Stimulated activated CD4-positive, alpha-beta T cell treated with anti-CD3 and anti-CD28 coated beads, Interleukin-12 subunit alpha, Interleukin-12 subunit beta, amount 100 ng/mL, for 4 hours (primary cell): Measurements from ENCODE around the gene MUC20.
"Not testable (repeated sequence)": the region's sequence is repeated elsewhere in the genome, so short reads cannot be mapped to it uniquely, and the experiment has no call there.

Source experiments
- DNase-seq: peaks from one replicate; pipeline ENCODE4 v3.0.0-alpha.2; 2020

MUC20 gene

DNA sequence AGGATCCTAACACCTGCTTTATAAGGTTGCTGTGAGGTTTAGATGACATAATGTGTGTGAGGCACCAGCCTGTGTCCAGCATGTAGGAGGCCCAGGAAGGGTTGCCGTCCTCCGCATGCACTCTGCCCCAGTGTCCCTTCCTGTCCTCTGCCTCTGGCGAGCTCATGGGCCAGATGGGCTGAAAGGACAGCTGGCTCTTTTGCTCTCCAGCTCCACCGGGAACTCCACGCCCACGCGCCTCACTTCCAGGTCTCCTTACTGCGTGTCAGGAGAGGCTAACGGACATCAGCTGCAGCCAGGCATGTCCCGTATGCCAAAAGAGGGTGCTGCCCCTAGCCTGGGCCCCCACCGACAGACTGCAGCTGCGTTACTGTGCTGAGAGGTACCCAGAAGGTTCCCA lies 12.2 kb downstream of the MUC20 start:
- no peak for DNase-seq

DNA sequence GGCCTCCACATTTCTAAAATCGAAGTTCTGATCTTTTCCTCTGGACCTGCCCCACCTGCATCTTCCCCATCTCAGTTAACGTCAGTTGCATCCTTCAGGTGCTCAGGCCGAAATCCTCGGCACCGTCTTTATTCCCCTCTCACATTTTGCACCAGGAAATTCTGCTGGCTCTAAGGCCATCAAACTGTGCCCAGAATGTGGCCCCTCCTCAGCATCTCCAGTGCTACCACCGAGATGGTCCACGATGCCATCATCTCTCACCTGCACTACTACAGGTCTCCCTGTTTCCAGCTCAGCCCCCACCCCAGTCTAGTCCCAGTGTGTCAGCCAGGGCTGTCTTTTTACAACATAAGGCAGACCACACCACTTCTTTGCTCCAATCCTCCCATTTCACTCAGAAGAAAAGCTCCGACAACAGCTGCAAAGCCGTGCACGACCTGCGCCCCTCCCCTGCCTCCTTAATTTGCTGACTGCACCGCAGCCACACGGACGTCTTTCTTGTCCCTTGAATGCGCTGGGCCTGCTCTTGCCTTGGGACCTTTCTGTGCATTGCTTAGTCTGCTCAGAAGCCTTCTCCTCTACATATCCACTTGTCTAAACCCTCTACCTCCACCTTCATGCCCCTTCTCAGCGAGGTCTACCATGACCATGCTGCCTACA lies 14.4 kb downstream of the MUC20 start:
- DNase-seq = no peak

GRCh38 chr3:195736866-195737490 lies 16.2 kb downstream of the MUC20 start:
- DNase-seq = no peak

DNA sequence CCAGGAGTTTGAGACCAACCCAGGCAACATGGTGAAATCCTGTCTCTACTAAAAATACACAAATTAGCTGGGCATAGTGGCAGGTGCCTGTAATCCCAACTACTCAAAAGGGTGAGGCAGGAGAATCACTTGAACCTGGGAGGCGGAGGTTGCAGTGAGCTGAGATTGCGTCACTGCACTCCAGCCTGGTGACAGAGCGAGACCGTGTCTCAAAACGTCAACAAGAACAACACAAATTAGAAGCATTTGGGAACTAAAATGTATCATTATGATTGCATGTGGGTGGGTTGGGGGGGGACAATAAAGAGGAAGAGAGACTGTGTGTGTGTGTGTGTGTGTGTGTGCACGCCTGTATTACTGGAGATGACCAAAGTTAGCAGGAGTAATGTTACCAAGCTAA lies 17.0 kb downstream of the MUC20 start:
- not testable (repeated sequence) for DNase-seq

GRCh38 chr3:195738274-195739044 lies 17.7 kb downstream of the MUC20 start:
- DNase-seq = no peak

GRCh38 chr3:195739561-195740111 lies 18.9 kb downstream of the MUC20 start:
- no peak for DNase-seq

GRCh38 chr3:195744437-195744836 lies 23.7 kb downstream of the MUC20 start:
- DNase-seq = no peak

DNA sequence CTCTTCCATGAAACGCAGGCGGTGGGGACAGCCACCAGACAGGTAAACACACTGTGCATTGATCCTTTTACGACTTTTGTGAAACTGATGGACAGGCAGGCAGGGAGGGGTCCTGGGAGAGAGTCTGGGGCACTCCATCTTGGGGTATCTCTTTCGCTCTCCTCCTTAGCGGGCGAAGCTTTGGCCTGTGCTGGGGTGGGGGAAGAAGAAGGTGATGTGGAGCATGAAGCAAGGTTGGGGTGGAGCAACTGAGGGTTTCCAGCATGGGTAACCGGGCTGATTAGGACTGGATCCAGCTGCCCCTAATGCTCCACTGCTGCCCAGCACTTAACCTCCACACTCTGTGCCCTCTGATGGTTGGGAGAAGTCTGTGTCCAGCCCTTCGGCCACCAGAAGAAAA lies 25.6 kb downstream of the MUC20 start:
- no peak for DNase-seq

GRCh38 chr3:195746751-195747150 lies 26.0 kb downstream of the MUC20 start:
- DNase-seq = no peak

DNA sequence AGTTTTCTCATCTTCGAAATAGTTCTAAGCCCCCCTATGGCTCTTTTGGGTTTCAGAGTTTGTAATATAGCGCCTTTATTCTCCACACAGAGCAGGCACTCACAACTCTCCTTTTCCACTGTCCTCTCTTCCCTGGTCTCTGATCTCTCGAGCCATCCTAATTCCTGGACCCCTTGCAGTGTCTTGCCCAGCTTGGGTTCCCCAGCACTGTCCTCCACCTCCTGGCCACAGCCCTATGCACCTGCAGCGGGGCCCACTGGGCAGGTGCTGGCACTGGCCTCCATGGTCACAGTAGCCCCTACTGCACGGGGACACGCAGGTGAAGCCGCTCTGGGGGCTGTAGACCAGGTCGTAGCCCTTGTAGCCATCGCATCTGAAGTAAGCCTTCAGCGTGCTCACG lies 27.9 kb downstream of the MUC20 start:
- no peak for DNase-seq

- not testable (repeated sequence) for DNase-seq
Measured at GRCh38 chr3:195749101-195749500, 28.3 kb downstream of the MUC20 start.

DNA sequence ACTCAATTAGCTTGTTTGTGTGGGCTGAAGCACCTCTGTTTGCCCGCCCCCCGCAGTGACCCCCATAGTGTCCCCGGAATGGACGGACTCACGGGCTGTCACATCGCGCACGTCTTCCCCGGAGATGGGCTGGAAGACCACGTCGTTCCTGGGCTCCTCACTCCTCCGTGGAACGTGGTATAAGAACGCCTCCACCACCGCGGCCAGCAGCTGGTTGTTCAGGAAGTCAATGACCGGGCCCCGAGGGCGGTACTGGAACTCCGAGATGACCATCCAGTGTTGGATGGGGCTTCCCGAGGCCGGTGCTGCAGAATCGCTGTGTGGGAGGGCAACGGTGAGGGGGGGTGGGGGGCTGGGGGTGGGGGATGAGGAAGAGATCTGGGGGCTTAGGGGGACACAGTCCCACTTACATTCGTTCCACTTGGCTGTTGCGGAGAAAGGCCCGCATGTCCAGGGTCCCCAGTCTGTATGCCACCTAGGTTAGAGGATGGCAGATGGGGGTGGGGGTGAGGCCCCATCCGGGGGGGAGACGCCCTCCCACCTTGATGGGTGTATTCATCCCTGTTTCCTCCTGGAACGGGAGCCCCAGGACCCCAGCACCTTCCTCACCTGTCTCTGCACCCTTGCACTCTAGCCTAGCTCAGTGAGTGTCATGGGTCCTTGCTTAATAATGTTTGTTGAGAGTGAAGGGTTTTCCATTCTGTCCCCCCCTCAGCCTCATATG lies 30.2 kb downstream of the MUC20 start:
- DNase-seq = no peak

DNA sequence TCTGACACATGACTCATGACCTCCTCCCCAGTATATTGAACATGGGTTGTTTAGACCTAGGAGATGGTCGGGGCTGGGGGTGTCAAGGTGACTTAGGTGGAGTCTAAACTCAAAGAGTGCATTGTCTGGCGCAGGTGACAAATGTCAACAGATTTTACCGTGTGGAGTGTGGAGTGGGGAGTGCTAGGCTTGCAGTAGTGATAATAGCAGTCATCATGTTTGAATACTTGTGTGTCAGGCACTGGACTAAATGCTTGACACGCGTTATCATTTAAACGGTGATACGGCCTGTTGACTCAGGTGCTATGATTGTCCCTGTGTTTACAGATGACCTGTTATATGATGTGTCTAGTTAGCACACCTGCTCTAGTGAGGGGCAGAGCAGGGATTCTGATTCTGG lies 30.8 kb downstream of the MUC20 start:
- no peak for DNase-seq

DNA sequence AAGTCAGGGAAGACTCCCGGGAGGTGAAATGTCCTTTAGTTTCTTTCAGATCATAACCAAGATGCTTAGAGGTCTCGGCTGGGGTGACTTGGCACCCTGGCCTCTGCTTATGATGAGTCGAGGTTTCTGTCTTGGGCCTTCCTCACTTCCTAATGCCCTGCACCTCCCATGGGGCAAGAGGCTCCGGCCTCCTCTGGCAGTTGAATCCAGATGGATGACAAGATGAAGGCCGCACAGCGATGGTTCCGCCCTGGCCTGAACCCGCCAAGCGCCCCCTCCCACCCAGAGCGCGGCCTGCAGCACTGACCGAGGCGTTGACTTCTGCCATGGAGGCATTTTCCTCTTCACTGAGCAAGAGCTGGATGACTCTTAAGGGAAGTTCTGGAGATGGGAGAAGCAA lies 31.3 kb downstream of the MUC20 start:
- DNase-seq = no peak

DNA sequence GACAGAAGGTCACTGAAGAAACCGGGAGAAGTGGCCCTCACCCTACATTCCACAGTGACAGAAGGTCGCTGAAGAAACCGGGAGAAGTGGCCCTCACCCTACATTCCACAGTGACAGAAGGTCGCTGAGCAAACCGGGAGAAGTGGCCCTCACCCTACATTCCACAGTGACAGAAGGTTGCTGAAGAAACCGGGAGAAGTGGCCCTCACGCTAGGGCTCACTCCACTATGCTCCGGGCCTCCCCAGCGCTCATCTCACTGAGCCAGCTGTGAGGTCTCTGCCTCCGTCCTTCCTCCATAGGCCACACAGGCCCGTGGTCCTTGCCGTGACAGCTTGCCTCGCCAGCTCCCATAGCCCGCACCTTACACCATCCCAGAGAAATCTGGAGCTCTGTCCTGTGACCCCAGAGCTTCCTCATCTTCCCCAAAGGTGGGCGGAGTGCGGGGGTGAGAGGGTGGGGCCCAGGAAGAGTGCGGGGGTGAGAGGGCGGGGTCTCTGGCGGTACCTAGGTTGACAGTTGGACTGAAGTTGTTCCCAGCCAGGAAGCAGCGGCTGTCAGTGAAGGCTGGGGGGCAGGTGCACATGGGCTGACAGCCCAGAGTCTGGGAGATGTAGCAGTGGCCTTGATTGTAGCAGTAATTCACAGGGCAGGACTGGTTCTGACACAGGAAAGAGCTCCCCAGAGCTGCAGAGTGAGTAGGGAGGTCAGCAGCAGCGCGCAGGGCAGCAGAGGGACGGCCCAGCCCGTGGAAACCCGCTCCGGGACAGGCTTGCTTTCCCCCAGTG lies 32.0 kb downstream of the MUC20 start:
- DNase-seq = no peak

- no peak for DNase-seq
Measured at GRCh38 chr3:195753581-195753980, 32.8 kb downstream of the MUC20 start.

- DNase-seq = no peak
Measured at GRCh38 chr3:195754141-195754540, 33.4 kb downstream of the MUC20 start.

GRCh38 chr3:195754906-195755305 lies 34.1 kb downstream of the MUC20 start:
- DNase-seq = no peak

- DNase-seq = no peak
Measured at GRCh38 chr3:195755391-195755790, 34.6 kb downstream of the MUC20 start.

- no peak for DNase-seq
Measured at GRCh38 chr3:195755791-195756676, 35.3 kb downstream of the MUC20 start.

- no peak for DNase-seq
Measured at GRCh38 chr3:195757438-195757770, 36.6 kb downstream of the MUC20 start.
